22Rv1 (cell line): ENCODE results near the gene DCUN1D2.

Experiments used
- ZFX ChIP-seq: fragments of 450-650 bp; IDR thresholded peaks from 2 replicates; pipeline ENCODE4 v1.6.1; 2017; ENCODE audit warnings: antibody characterized with exemption, borderline replicate concordance
- TF ChIP-seq, protein P1 (sequence below): fragments of 450-650 bp; IDR thresholded peaks from 2 replicates; pipeline ENCODE4 v1.5.1; 2017; ENCODE audit warnings: mild to moderate bottlenecking

DNA sequence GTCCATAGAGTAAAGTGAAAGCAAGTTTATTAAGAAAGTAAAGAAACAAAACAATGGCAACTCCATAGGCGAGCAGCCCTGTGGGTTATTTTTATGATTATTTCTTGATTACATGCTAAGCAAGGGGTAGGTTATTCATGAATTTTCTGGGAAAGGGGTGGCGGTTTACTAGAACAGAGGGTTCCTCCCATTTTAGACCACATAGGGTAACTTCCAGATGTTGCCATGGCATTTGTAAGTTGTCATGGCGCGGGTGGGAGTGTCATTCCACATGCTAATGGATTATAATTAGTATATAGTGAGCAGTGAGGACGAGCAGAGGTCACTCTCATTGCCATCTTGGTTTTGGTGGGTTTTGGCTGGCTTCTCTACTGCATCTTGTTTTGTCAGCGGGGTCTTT lies 8.4 kb upstream of the DCUN1D2 start:
- TF ChIP-seq, protein P1, sequence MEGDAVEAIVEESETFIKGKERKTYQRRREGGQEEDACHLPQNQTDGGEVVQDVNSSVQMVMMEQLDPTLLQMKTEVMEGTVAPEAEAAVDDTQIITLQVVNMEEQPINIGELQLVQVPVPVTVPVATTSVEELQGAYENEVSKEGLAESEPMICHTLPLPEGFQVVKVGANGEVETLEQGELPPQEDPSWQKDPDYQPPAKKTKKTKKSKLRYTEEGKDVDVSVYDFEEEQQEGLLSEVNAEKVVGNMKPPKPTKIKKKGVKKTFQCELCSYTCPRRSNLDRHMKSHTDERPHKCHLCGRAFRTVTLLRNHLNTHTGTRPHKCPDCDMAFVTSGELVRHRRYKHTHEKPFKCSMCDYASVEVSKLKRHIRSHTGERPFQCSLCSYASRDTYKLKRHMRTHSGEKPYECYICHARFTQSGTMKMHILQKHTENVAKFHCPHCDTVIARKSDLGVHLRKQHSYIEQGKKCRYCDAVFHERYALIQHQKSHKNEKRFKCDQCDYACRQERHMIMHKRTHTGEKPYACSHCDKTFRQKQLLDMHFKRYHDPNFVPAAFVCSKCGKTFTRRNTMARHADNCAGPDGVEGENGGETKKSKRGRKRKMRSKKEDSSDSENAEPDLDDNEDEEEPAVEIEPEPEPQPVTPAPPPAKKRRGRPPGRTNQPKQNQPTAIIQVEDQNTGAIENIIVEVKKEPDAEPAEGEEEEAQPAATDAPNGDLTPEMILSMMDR = no peak
- no peak for TF ChIP-seq ZFX
